ENCODE data around the gene CTTNBP2NL.

DNA sequence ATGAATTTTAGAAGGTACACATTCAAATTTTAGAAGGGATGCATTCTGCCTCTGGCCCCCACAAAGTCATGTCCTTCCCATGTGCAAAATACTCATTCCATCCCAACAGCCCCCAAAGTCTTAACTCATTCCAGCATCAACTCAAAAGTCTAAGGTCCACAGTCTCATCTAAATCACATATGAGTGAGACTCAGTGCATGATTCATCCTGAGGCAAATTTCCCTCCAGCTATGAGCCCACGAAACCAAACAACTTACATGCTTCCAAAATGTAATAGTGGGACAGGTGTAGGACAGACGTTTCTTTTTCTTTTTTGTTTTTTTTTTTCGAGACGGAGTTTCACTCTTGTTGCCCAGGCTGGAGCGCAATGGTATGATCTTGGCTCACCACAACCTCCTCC lies 100.3 kb downstream of the CTTNBP2NL start:
- TF ChIP-seq SIN3A (IDR thresholded peaks at IDR 0.05; ENCODE audit: low read depth, low read length) (no peak), RAD21 (IDR thresholded peaks at IDR 0.05; ENCODE audit: insufficient read depth, low read depth, low read length) (no peak), POLR2AphosphoS5 (IDR thresholded peaks at IDR 0.05; ENCODE audit: low read length) (no peak), STAT3 (IDR thresholded peaks at IDR 0.05; ENCODE audit: low read depth, low read length) (no peak), POLR2A (IDR thresholded peaks at IDR 0.05; ENCODE audit: low read depth, low read length) (no peak), SRF (IDR thresholded peaks at IDR 0.05; ENCODE audit: low read depth in 2 of 2, low read length in 2 of 2) (no peak), BMI1 (IDR thresholded peaks at IDR 0.05; ENCODE audit: borderline replicate concordance) (no peak), TAF1 (IDR thresholded peaks at IDR 0.05; ENCODE audit: borderline replicate concordance, low read depth, low read length) (no peak), GABPA (IDR thresholded peaks at IDR 0.05; ENCODE audit: low read depth) (no peak)
- TF ChIP-seq, protein P1, sequence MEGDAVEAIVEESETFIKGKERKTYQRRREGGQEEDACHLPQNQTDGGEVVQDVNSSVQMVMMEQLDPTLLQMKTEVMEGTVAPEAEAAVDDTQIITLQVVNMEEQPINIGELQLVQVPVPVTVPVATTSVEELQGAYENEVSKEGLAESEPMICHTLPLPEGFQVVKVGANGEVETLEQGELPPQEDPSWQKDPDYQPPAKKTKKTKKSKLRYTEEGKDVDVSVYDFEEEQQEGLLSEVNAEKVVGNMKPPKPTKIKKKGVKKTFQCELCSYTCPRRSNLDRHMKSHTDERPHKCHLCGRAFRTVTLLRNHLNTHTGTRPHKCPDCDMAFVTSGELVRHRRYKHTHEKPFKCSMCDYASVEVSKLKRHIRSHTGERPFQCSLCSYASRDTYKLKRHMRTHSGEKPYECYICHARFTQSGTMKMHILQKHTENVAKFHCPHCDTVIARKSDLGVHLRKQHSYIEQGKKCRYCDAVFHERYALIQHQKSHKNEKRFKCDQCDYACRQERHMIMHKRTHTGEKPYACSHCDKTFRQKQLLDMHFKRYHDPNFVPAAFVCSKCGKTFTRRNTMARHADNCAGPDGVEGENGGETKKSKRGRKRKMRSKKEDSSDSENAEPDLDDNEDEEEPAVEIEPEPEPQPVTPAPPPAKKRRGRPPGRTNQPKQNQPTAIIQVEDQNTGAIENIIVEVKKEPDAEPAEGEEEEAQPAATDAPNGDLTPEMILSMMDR (IDR thresholded peaks at IDR 0.05 in 2 of 3, conservative IDR thresholded peaks at IDR 0.05 in 1 of 3; ENCODE audit: control insufficient read depth in 2 of 3, extremely low read depth in 1 of 3, insufficient read depth in 1 of 3, low read depth in 3 of 3, low read length in 3 of 3): no peak
- TF ChIP-seq, protein P2, sequence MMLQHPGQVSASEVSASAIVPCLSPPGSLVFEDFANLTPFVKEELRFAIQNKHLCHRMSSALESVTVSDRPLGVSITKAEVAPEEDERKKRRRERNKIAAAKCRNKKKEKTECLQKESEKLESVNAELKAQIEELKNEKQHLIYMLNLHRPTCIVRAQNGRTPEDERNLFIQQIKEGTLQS (IDR thresholded peaks at IDR 0.05; ENCODE audit: borderline replicate concordance, extremely low read depth, low read depth, low read length): no peak
